ENCODE results near the gene RPS19BP1. TPM values are rescaled to one million over a fixed set of nuclear protein-coding genes. Genes with fewer than 3 reads are reported as not detected.

The RPS19BP1 gene
- total RNA-seq, 4 donors from 2014 or later = 72.2 to 128 (median 104) TPM

DNA sequence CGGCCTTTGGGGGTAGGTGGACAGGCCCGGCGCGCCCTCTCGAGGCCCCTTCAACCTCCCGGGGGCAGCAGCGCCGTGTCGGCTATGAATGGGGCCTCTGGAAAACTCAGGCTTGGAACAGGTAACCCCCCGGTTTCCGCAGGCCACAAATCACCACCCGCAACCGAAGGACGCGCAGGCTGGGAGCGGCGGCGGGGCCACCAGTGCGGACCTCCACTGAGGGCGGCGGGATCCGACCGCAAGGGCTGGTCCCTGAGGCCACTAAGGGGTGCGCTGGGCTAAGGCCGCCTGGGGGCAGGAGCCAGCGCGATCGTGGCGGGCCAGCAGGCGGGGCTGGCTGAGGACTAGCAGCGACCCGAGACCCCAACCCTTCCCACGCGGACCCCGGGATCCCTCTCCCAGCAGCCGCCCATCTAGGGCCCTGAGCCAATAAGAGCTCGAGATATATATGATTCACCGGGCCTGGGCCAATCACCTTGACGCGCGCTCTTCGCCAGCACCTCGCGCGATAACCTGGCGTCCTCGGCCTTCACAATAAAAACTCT is 12.8 kb downstream of the RPS19BP1 start:
- ATAC-seq (peak; percentile 77 to 86), DNase-seq (peak; percentile 97 to 99)
- Histone ChIP-seq H3K36me3 (peaks cover 0 to 42% of the 10 kb centered on the region in 2 donors), H3K27ac (peak overlapping the region; percentile 95 to 100 (median 100)), H3K9me3 (no peaks in the 10 kb centered on the region), H3K4me1 (peaks cover 47% of the 10 kb centered on the region in 2 donors), H3K4me3 (peak overlapping the region; percentile 88 to 100 (median 99)), H3K27me3 (no peaks in the 10 kb centered on the region)
- intact Hi-C loops (cut with DNase I; ENCODE audit: low total_unique reads) (loop anchor here (1.0 to 10.0 kb wide), 9 partner anchors 13 to 1915 kb away; partner anchors contain the start of genes GGA1, MIEF1, MRTFA and RPS19BP1), in situ Hi-C loops (cut with MboI; ENCODE audit: low sequenced_read_pairs in 4 of 4) (loop anchor here in 2 of 4 donors (10.0 to 25.0 kb wide), 3 partner anchors 115 to 357 kb away; partner anchors contain the start of genes CBX7 (in 2 of the 2) and RPL3 (in 1 of the 2))
- TF ChIP-seq, protein P1, sequence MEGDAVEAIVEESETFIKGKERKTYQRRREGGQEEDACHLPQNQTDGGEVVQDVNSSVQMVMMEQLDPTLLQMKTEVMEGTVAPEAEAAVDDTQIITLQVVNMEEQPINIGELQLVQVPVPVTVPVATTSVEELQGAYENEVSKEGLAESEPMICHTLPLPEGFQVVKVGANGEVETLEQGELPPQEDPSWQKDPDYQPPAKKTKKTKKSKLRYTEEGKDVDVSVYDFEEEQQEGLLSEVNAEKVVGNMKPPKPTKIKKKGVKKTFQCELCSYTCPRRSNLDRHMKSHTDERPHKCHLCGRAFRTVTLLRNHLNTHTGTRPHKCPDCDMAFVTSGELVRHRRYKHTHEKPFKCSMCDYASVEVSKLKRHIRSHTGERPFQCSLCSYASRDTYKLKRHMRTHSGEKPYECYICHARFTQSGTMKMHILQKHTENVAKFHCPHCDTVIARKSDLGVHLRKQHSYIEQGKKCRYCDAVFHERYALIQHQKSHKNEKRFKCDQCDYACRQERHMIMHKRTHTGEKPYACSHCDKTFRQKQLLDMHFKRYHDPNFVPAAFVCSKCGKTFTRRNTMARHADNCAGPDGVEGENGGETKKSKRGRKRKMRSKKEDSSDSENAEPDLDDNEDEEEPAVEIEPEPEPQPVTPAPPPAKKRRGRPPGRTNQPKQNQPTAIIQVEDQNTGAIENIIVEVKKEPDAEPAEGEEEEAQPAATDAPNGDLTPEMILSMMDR (IDR thresholded peaks at IDR 0.05 in 4 of 5, conservative IDR thresholded peaks at IDR 0.05 in 1 of 5) = peak; percentile 14 to 54 (median 40)
- peak in 1 of 2 donors; percentile 65 for TF ChIP-seq POLR2A (IDR thresholded peaks at IDR 0.05)

DNA sequence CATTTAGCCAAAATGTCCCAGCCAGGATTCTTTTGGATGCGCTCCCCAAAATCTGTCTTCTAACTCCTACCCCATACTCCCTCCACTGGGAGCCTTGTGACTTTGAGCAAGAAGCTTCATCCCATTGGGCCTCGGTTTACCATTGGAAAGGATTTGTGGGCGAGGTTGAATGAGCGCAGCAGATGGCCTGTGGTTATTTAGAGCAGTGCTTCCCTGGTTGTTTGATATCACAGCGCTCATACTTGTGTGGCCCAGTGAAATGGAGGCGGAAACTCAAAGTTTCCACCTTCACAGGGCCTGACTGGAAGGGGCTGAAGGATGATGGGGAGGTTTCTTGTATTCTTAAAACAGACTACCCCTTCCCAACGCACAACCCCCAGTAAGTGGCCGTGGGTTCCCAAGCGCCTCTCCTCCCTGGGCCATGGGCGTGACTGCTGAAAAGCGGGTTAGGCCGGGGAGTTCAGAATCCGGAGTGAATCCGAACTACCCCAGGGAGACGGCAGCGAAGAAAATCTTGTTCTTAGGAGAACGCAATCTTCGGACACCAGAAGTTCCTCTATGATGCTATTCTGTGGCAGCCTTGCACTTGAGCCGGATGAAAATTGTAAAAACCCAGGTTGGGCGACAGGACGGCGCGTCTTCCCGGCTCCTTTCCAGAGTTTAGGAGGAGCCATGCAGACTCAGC is 13.4 kb downstream of the RPS19BP1 start:
- DNase-seq (no peak), ATAC-seq (no peak)
- TF ChIP-seq POLR2A (IDR thresholded peaks at IDR 0.05) = no peak
- TF ChIP-seq, protein P1 (IDR thresholded peaks at IDR 0.05 in 4 of 5, conservative IDR thresholded peaks at IDR 0.05 in 1 of 5) = no peak
- peaks cover 40 to 41% of the 10 kb centered on the region in 2 donors for H3K4me1 ChIP-seq
- peak overlapping the region; percentile 95 to 100 (median 100) for H3K27ac ChIP-seq
- peaks cover 0 to 47% of the 10 kb centered on the region in 2 donors for H3K36me3 ChIP-seq
- H3K9me3 ChIP-seq = no peaks in the 10 kb centered on the region
- in situ Hi-C loops (cut with MboI; ENCODE audit: low sequenced_read_pairs in 4 of 4) (loop anchor here in 2 of 4 donors (10.0 to 25.0 kb wide), 3 partner anchors 114 to 357 kb away; partner anchors contain the start of genes CBX7 (in 2 of the 2) and RPL3 (in 1 of the 2)), intact Hi-C loops (cut with DNase I; ENCODE audit: low total_unique reads) (loop anchor here (5.0 kb wide), 2 partner anchors 122 to 1863 kb away; partner anchors contain the start of genes TAB1 and TEF)
- peak overlapping the region; percentile 88 to 100 (median 99) for H3K4me3 ChIP-seq
- no peaks in the 10 kb centered on the region for H3K27me3 ChIP-seq

DNA sequence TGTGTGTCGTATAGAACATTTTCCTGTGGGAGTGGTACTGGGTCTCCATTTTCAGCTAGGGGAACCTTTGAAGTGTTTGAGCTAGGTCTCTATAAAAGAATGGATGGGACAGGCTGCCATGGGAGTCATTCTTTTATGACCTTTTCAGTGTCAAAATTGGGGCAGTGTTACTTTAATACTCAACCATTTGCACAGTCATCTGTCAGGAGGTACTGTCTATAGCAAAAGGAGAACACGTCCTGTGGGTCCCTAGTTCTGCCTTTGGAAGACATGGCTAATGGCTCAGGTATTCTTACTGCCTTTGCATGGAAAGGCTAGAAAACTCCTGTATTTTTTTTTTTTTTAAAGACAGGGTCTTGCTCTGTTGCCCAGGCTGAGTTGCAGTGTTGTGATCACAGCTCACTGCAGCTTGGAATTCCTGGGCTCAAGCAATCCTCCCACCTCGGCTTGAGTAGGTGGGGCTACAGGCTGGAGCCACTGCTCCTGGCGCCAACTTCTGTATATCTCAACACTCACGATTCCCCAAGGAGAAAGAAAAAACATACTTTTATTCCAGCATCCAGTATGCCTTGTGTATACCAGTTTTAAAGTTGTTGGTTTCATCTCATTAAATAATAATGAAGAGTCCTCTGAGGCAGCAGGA is 14.3 kb downstream of the RPS19BP1 start:
- peaks cover 33% of the 10 kb centered on the region in 2 donors for H3K4me1 ChIP-seq
- H3K27me3 ChIP-seq = no peaks in the 10 kb centered on the region
- no peak overlapping the region for H3K4me3 ChIP-seq
- DNase-seq (no peak), ATAC-seq (no peak)
- in situ Hi-C loops (cut with MboI; ENCODE audit: low sequenced_read_pairs in 4 of 4) = loop anchor here in 2 of 4 donors (10.0 to 25.0 kb wide), 3 partner anchors 113 to 356 kb away; partner anchors contain the start of genes CBX7 (in 2 of the 2) and RPL3 (in 1 of the 2)
- H3K36me3 ChIP-seq = peaks cover 0 to 51% of the 10 kb centered on the region in 2 donors
- intact Hi-C loops (cut with DNase I; ENCODE audit: low total_unique reads) = loop anchor here (5.0 kb wide), 2 partner anchors 121 to 1864 kb away; partner anchors contain the start of genes TAB1 and TEF
- H3K9me3 ChIP-seq = no peaks in the 10 kb centered on the region
- peak overlapping the region; percentile 95 to 100 (median 100) for H3K27ac ChIP-seq
- TF ChIP-seq, protein P1 (IDR thresholded peaks at IDR 0.05 in 4 of 5, conservative IDR thresholded peaks at IDR 0.05 in 1 of 5) = no peak
- no peak for TF ChIP-seq POLR2A (IDR thresholded peaks at IDR 0.05)

DNA sequence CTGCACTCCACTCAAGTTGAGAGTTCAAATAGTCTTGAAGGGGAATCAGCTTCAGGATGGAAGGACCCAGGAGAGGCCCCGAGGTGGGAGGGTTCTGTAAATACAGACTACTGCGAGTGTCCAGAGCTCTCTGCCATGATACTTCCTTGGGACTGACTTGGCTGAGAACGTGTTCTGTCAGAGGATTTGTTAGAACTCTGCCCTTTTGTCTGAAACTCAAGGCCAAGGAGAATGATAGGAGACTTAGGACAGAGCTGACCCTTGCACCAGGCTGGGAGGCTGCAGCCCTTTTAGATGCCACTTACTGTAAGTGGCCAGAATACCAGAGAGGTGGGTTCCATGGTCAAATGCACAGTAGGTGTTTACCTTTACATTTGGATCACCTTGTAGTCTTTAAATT is 15.1 kb downstream of the RPS19BP1 start:
- no peak for TF ChIP-seq POLR2A (IDR thresholded peaks at IDR 0.05)
- TF ChIP-seq, protein P1 (IDR thresholded peaks at IDR 0.05 in 4 of 5, conservative IDR thresholded peaks at IDR 0.05 in 1 of 5) = no peak
- intact Hi-C loops (cut with DNase I; ENCODE audit: low total_unique reads) = loop anchor here (5.0 kb wide), 2 partner anchors 120 to 1865 kb away; partner anchors contain the start of genes TAB1 and TEF
- Histone ChIP-seq H3K4me1 (peaks cover 25% of the 10 kb centered on the region in 2 donors), H3K4me3 (no peak overlapping the region), H3K9me3 (no peaks in the 10 kb centered on the region), H3K27ac (peak overlapping the region in 1 of 4 donors; percentile 100), H3K27me3 (no peaks in the 10 kb centered on the region), H3K36me3 (peaks cover 0 to 51% of the 10 kb centered on the region in 2 donors)
- in situ Hi-C loops (cut with MboI; ENCODE audit: low sequenced_read_pairs in 4 of 4) = loop anchor here in 2 of 4 donors (10.0 to 25.0 kb wide), 3 partner anchors 113 to 355 kb away; partner anchors contain the start of genes CBX7 (in 2 of the 2) and RPL3 (in 1 of the 2)
- ATAC-seq = no peak
- DNase-seq = no peak
